Endothelial cell of umbilical vein (primary cell): ENCODE measurements around the gene CCDC6.

Experiments
- EZH2 ChIP-seq: IDR thresholded peaks from 2 replicates; pipeline ENCODE4 v1.6.1; 2012; ENCODE audit warnings: borderline replicate concordance, low read depth, mild to moderate bottlenecking, moderate library complexity, low read length, inconsistent platforms; ENCODE audit not compliant: severe bottlenecking
- TF ChIP-seq, protein P1 (sequence below), 2 donors: IDR thresholded peaks; 1 replicate in 1 of 2; 2 replicates in 1 of 2; pipeline ENCODE4 v1.5.1; 2011; ENCODE audit warnings: low read length in 2 of 2, mild to moderate bottlenecking in 2 of 2, moderate library complexity in 2 of 2, control low read depth in 1 of 2, inconsistent platforms in 1 of 2, low read depth in 1 of 2; ENCODE audit not compliant: insufficient read depth in 1 of 2; ENCODE audit errors: extremely low read depth in 1 of 2

DNA sequence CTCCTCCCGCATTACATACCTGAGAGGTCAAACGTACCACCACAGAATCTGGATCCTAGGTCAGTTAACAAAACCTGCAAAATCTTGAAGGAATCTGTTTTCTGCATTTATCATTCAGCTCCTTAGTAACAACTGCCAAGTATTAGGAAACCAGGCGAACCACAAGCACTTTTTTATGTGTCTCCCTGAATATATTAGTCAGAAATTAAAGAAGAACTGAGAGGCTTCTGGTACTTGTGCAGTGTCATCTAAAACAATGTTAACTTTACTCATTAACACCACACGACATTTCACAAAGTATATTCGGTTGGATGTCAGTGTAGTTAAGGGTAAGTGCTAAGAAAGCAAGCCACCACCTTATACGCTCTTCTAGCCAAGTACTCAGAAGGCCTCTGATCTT is 2.5 kb downstream of the CCDC6 start:
- TF ChIP-seq, protein P1, sequence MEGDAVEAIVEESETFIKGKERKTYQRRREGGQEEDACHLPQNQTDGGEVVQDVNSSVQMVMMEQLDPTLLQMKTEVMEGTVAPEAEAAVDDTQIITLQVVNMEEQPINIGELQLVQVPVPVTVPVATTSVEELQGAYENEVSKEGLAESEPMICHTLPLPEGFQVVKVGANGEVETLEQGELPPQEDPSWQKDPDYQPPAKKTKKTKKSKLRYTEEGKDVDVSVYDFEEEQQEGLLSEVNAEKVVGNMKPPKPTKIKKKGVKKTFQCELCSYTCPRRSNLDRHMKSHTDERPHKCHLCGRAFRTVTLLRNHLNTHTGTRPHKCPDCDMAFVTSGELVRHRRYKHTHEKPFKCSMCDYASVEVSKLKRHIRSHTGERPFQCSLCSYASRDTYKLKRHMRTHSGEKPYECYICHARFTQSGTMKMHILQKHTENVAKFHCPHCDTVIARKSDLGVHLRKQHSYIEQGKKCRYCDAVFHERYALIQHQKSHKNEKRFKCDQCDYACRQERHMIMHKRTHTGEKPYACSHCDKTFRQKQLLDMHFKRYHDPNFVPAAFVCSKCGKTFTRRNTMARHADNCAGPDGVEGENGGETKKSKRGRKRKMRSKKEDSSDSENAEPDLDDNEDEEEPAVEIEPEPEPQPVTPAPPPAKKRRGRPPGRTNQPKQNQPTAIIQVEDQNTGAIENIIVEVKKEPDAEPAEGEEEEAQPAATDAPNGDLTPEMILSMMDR (IDR thresholded peaks at IDR 0.05; ENCODE audit: extremely low read depth in 1 of 2, insufficient read depth in 1 of 2, low read depth in 1 of 2, low read length in 2 of 2), result no peak
- no peak for TF ChIP-seq EZH2
